ENCODE data around the gene TTBK1. TPM values are rescaled to one million over a fixed set of nuclear protein-coding genes. Genes with fewer than 3 reads are reported as not detected.

TTBK1 gene
- total and polyA plus RNA-seq, 10 of the 15 experiments (the other 5 are each of a cell fraction or from before 2014, with no cell fraction given), result 0.05 to 0.27 TPM; not detected in 8

- CTCF ChIA-PET, result interaction anchor here (1.5 kb wide), 1 partner anchor 229 kb away, joined by 5 read pairs; no protein-coding TSS in a partner anchor
- H3K4me1 ChIP-seq (ENCODE audit: control insufficient read depth, insufficient read depth, low read length), result peaks cover 9% of the 10 kb centered on the region; the same call in 1 of the 2 replicates
- in situ Hi-C loops (cut with MboI) (no loop called here), intact Hi-C loops (cut with micrococcal nuclease; ENCODE audit: unreplicated experiment) (no loop called here)
- no peak for ATAC-seq
- no peak overlapping the region for H3K4me2 ChIP-seq (ENCODE audit: control insufficient read depth, insufficient read depth)
- no peaks in the 10 kb centered on the region for H4K20me1 ChIP-seq (ENCODE audit: control insufficient read depth, insufficient read depth)
- H3K36me3 ChIP-seq (ENCODE audit: control insufficient read depth in 2 of 2, insufficient read depth in 2 of 2, low read length in 1 of 2), result no peaks in the 10 kb centered on the region
- H3K27me3 ChIP-seq (replicated peaks in 1 of 2; ENCODE audit: control insufficient read depth in 2 of 2, insufficient read depth in 2 of 2, low read length in 1 of 2), result no peaks in the 10 kb centered on the region; a peak in 1 of 4 replicates
- SMC1A ChIA-PET (ENCODE audit: uncharacterized antibody, unreplicated experiment), result interaction anchor here (1.1 kb wide), 1 partner anchor 9 kb away, joined by 3 read pairs; no protein-coding TSS in a partner anchor
- TF ChIP-seq GATAD2B (conservative IDR thresholded peaks at IDR 0.05; ENCODE audit: low read depth) (no peak), RUNX3 (IDR thresholded peaks at IDR 0.05; ENCODE audit: low read length) (no peak), KLF5 (IDR thresholded peaks at IDR 0.05; ENCODE audit: partially characterized antibody) (no peak), SUZ12 (IDR thresholded peaks at IDR 0.05; ENCODE audit: unreplicated experiment) (no peak), SRF (IDR thresholded peaks at IDR 0.05; ENCODE audit: low read depth in 2 of 2, low read length in 2 of 2) (no peak), HDAC2 (IDR thresholded peaks at IDR 0.05) (no peak), ZNF622 (IDR thresholded peaks at IDR 0.05) (no peak)
- no peak overlapping the region for H2AFZ ChIP-seq (ENCODE audit: control insufficient read depth, low read depth, low read length)
- FAIRE-seq, result no peak
- H3K79me2 ChIP-seq (ENCODE audit: control insufficient read depth, insufficient read depth, low read length), result no peaks in the 10 kb centered on the region
- BruUV-seq (replicated peaks), result no TSS peak
- H3K9ac ChIP-seq (ENCODE audit: control insufficient read depth, insufficient read depth, low read length), result no peak overlapping the region
- H3K4me3 ChIP-seq, result no peak overlapping the region
- POLR2A ChIA-PET, result no interaction called here
- 56% methylated on average over 5 of the region's 6 CpGs for WGBS (ENCODE audit: insufficient coverage, insufficient replicate concordance, low lambda C conversion rate, missing lambda C conversion rate)
- RAD21 ChIA-PET (ENCODE audit: unreplicated experiment), result no interaction called here
- no peak for DNase-seq (ENCODE audit: low read depth, low spot score)
- no peaks in the 10 kb centered on the region for H3K9me3 ChIP-seq (replicated peaks; ENCODE audit: control insufficient read depth, insufficient read depth, low read length)
- H3K27ac ChIP-seq (ENCODE audit: control insufficient read depth, insufficient read depth), result no peak overlapping the region
Observed at GRCh38 chr6:43277306-43277642, 34.0 kb downstream of the TTBK1 start.

GRCh38 chr6:43277643-43278523, 34.6 kb downstream of the TTBK1 start:
- no peak for FAIRE-seq
- SMC1A ChIA-PET (ENCODE audit: uncharacterized antibody, unreplicated experiment), result interaction anchor here (0.7 kb wide), 1 partner anchor 36 kb away, joined by 3 read pairs; no protein-coding TSS in a partner anchor
- no peaks in the 10 kb centered on the region; a peak in 1 of 4 replicates for H3K27me3 ChIP-seq (replicated peaks in 1 of 2; ENCODE audit: control insufficient read depth in 2 of 2, insufficient read depth in 2 of 2, low read length in 1 of 2)
- no peak overlapping the region for H3K9ac ChIP-seq (ENCODE audit: control insufficient read depth, insufficient read depth, low read length)
- RAD21 ChIA-PET (ENCODE audit: unreplicated experiment), result interaction anchor here (0.6 to 1.0 kb wide), 3 partner anchors 31 to 56 kb away, joined by 3 to 4 read pairs (median 3); partner anchors contain the start of gene CRIP3
- intact Hi-C loops (cut with micrococcal nuclease; ENCODE audit: unreplicated experiment), result no loop called here
- no peak overlapping the region for H3K4me3 ChIP-seq
- 69% methylated on average over 13 of the region's 13 CpGs for WGBS (ENCODE audit: insufficient coverage, insufficient replicate concordance, low lambda C conversion rate, missing lambda C conversion rate)
- no peaks in the 10 kb centered on the region for H3K36me3 ChIP-seq (ENCODE audit: control insufficient read depth in 2 of 2, insufficient read depth in 2 of 2, low read length in 1 of 2)
- in situ Hi-C loops (cut with MboI), result no loop called here
- no peaks in the 10 kb centered on the region for H4K20me1 ChIP-seq (ENCODE audit: control insufficient read depth, insufficient read depth)
- BruUV-seq (replicated peaks), result no TSS peak
- H3K79me2 ChIP-seq (ENCODE audit: control insufficient read depth, insufficient read depth, low read length), result no peaks in the 10 kb centered on the region
- H3K4me1 ChIP-seq (ENCODE audit: control insufficient read depth, insufficient read depth, low read length), result peaks cover 9% of the 10 kb centered on the region; the same call in 1 of the 2 replicates
- no peak for ATAC-seq
- DNase-seq (ENCODE audit: low read depth, low spot score), result no peak
- POLR2A ChIA-PET, result no interaction called here
- CTCF ChIA-PET, result no interaction called here
- H3K27ac ChIP-seq (ENCODE audit: control insufficient read depth, insufficient read depth), result no peak overlapping the region
- H2AFZ ChIP-seq (ENCODE audit: control insufficient read depth, low read depth, low read length), result no peak overlapping the region
- no peaks in the 10 kb centered on the region for H3K9me3 ChIP-seq (replicated peaks; ENCODE audit: control insufficient read depth, insufficient read depth, low read length)
- H3K4me2 ChIP-seq (ENCODE audit: control insufficient read depth, insufficient read depth), result no peak overlapping the region
- TF ChIP-seq ATF2 (IDR thresholded peaks at IDR 0.05; ENCODE audit: low read length) (no peak), NFYA (IDR thresholded peaks at IDR 0.05; ENCODE audit: borderline replicate concordance, low read depth, low read length) (no peak), BCL11A (IDR thresholded peaks at IDR 0.05; ENCODE audit: low read depth, low read length) (no peak), SP1 (IDR thresholded peaks at IDR 0.05; ENCODE audit: low read depth, low read length) (no peak), SPI1 (IDR thresholded peaks at IDR 0.05; ENCODE audit: borderline replicate concordance, insufficient read depth, low read depth, low read length) (no peak), CBX3 (IDR thresholded peaks at IDR 0.05; ENCODE audit: borderline replicate concordance, low read depth) (no peak), JUND (IDR thresholded peaks at IDR 0.05; ENCODE audit: low read depth, low read length) (no peak), KAT2A (conservative IDR thresholded peaks at IDR 0.05; ENCODE audit: control insufficient read depth, low read depth, low read length) (no peak), ZBED1 (IDR thresholded peaks at IDR 0.05; ENCODE audit: borderline replicate concordance) (no peak), SMAD5 (IDR thresholded peaks at IDR 0.05; ENCODE audit: low read depth) (no peak), CBX5 (IDR thresholded peaks at IDR 0.05; ENCODE audit: low read depth) (no peak), SREBF1 (IDR thresholded peaks at IDR 0.05; ENCODE audit: low read length) (no peak)

All from GM12878 (cell line).